PC-3 (cell line): ENCODE data around the gene ZNF23. TPM values are rescaled to one million over a fixed set of nuclear protein-coding genes. Genes with fewer than 3 reads are reported as not detected.

ENCODE experiments used
- ATAC-seq: fragments of 200-7000 bp; cut with Tn5 transposase; 2 replicates; pipeline ENCODE4 v1.9.1; 2020; ENCODE audit warnings: mild to moderate bottlenecking, moderate library complexity
- BruUV-seq: library from RNA; stranded (reverse); fragments of 400-500 nt; replicated peaks from 2 replicates; lab custom pipeline; 2021; lab: Mats Ljungman, UMichigan
- CTCF ChIA-PET: fragments of 300-600 bp; sonication (Branson Sonifier 250); formaldehyde crosslinking; loops from one replicate; lab custom pipeline; 2022; ENCODE audit warnings: antibody characterized with exemption; lab: Charles Lee
- POLR2A ChIA-PET: fragments of 300-600 bp; sonication (Branson Sonifier 250); formaldehyde crosslinking; loops from one replicate; lab custom pipeline; 2022; ENCODE audit warnings: antibody characterized with exemption; ENCODE audit not compliant: unreplicated experiment; lab: Charles Lee
- DNase-seq: peaks from one replicate; pipeline ENCODE4 v3.0.0-alpha.2; 2015
- H2AFZ ChIP-seq: fragments of 300-600 bp; sonication (generic); 2 replicates; pipeline ENCODE4 v1.6.0; 2016; ENCODE audit warnings: antibody characterized with exemption, low read length
- H3F3A ChIP-seq: fragments of 300-600 bp; sonication (generic); one replicate; pipeline ENCODE4 v1.6.0; 2017; ENCODE audit warnings: antibody characterized with exemption, low read length, control low read depth, mild to moderate bottlenecking; ENCODE audit not compliant: unreplicated experiment
- H3K27ac ChIP-seq: fragments of 300-600 bp; sonication (generic); 2 replicates; pipeline ENCODE4 v1.5.1; 2016; ENCODE audit warnings: mild to moderate bottlenecking, low read length
- H3K27me3 ChIP-seq: fragments of 300-600 bp; sonication (generic); 2 replicates; pipeline ENCODE4 v1.6.1; 2016; ENCODE audit warnings: low read length, mixed read lengths
- H3K36me3 ChIP-seq: fragments of 300-600 bp; sonication (generic); 2 replicates; pipeline ENCODE4 v1.6.1; 2016; ENCODE audit warnings: low read depth, mixed run types, low read length, mixed read lengths
- H3K4me1 ChIP-seq: fragments of 300-600 bp; sonication (generic); 2 replicates; pipeline ENCODE4 v1.5.1; 2016; ENCODE audit warnings: low read length; ENCODE audit not compliant: insufficient read depth
- H3K4me2 ChIP-seq: fragments of 300-600 bp; sonication (generic); 2 replicates; pipeline ENCODE4 v1.6.0; 2016; ENCODE audit warnings: low read length
- H3K4me3 ChIP-seq: fragments of 300-600 bp; sonication (generic); 2 replicates; pipeline ENCODE4 v1.5.1; 2016; ENCODE audit warnings: mild to moderate bottlenecking, low read length, mixed read lengths
- H3K79me2 ChIP-seq: fragments of 300-600 bp; sonication (generic); 2 replicates; pipeline ENCODE4 v1.6.1; 2017; ENCODE audit warnings: low read length, mixed read lengths
- H3K9ac ChIP-seq: fragments of 300-600 bp; sonication (generic); 2 replicates; pipeline ENCODE4 v1.6.0; 2016; ENCODE audit warnings: mild to moderate bottlenecking, low read length
- H3K9me2 ChIP-seq: fragments of 300-600 bp; sonication (generic); replicated peaks from 2 replicates; pipeline ENCODE4 v1.6.1; 2016; ENCODE audit warnings: mixed run types, low read length, mixed read lengths
- H3K9me3 ChIP-seq: fragments of 300-600 bp; sonication (generic); 2 replicates; pipeline ENCODE4 v1.6.1; 2016; ENCODE audit warnings: low read length, mixed read lengths
- H4K20me1 ChIP-seq: fragments of 300-600 bp; sonication (generic); 2 replicates; pipeline ENCODE4 v1.6.1; 2016; ENCODE audit warnings: low read length, mixed read lengths
- EZH2 ChIP-seq: fragments of 300-600 bp; sonication (generic); IDR thresholded peaks from one replicate; pipeline ENCODE4 v1.6.1; 2017; ENCODE audit warnings: antibody characterized with exemption, mild to moderate bottlenecking, low read length; ENCODE audit not compliant: unreplicated experiment
- EZH2phosphoT487 ChIP-seq: fragments of 300-600 bp; sonication (generic); IDR thresholded peaks from 2 replicates; pipeline ENCODE4 v1.6.1; 2018; ENCODE audit warnings: mild to moderate bottlenecking, antibody characterized with exemption, low read length, borderline replicate concordance
- intact Hi-C: fragments of 100-400 bp; cut with micrococcal nuclease; formaldehyde crosslinking; loops from 2 replicates; pipeline ENCODE4 v1.9.0; 2023
- total RNA-seq: library from RNA; depleted of rRNA; stranded (reverse); fragments of >200 nt; gene quantifications from 2 replicates; pipeline ENCODE4 v1.2.3, GENCODE V29; 2014
- TF ChIP-seq, protein P1 (sequence below): fragments of 300-600 bp; sonication (generic); conservative IDR thresholded peaks from 2 replicates; pipeline ENCODE4 v1.5.1; 2017; ENCODE audit warnings: antibody characterized with exemption, low read depth, mild to moderate bottlenecking, low read length

Gene ZNF23
- total RNA-seq, 1 experiment from 2014 or later = 7.5 TPM

DNA sequence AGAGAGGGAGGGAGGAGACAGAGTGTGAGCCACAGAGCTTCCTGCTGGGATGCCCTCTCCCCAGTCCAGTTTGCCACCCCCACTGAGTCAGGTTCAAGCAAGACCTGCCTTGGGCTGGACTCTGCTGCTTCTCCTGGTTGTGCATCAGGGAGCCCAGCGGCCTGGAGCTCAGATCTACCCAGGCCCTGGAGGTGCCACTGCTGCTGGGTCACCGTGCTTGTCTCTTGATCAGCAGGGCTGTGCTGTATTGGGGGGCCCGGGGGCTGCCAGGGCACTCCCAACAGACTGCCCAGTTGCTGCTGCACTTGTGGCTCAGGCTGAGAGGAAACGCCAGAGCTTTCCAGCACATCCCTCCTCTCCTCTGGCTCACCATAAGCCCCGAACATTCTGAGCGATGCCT lies 29.1 kb downstream of the ZNF23 start:
- no TSS peak for BruUV-seq
- ATAC-seq = no peak
- Histone ChIP-seq H3K27ac (no peak overlapping the region), H3K9ac (no peak overlapping the region), H4K20me1 (no peaks in the 10 kb centered on the region), H3K4me3 (no peak overlapping the region), H3K27me3 (peaks cover 14% of the 10 kb centered on the region), H3K9me2 (no peaks in the 10 kb centered on the region), H3K4me2 (no peak overlapping the region), H3K4me1 (no peaks in the 10 kb centered on the region), H3F3A (no peaks in the 10 kb centered on the region), H3K79me2 (no peaks in the 10 kb centered on the region), H3K36me3 (no peaks in the 10 kb centered on the region), H2AFZ (no peak overlapping the region), H3K9me3 (no peaks in the 10 kb centered on the region)
- TF ChIP-seq EZH2 (no peak), EZH2phosphoT487 (no peak)
- TF ChIP-seq, protein P1, sequence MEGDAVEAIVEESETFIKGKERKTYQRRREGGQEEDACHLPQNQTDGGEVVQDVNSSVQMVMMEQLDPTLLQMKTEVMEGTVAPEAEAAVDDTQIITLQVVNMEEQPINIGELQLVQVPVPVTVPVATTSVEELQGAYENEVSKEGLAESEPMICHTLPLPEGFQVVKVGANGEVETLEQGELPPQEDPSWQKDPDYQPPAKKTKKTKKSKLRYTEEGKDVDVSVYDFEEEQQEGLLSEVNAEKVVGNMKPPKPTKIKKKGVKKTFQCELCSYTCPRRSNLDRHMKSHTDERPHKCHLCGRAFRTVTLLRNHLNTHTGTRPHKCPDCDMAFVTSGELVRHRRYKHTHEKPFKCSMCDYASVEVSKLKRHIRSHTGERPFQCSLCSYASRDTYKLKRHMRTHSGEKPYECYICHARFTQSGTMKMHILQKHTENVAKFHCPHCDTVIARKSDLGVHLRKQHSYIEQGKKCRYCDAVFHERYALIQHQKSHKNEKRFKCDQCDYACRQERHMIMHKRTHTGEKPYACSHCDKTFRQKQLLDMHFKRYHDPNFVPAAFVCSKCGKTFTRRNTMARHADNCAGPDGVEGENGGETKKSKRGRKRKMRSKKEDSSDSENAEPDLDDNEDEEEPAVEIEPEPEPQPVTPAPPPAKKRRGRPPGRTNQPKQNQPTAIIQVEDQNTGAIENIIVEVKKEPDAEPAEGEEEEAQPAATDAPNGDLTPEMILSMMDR = no peak
- intact Hi-C loops = no loop called here
- ChIA-PET POLR2A (no interaction called here), CTCF (no interaction called here)
- no peak for DNase-seq

DNA sequence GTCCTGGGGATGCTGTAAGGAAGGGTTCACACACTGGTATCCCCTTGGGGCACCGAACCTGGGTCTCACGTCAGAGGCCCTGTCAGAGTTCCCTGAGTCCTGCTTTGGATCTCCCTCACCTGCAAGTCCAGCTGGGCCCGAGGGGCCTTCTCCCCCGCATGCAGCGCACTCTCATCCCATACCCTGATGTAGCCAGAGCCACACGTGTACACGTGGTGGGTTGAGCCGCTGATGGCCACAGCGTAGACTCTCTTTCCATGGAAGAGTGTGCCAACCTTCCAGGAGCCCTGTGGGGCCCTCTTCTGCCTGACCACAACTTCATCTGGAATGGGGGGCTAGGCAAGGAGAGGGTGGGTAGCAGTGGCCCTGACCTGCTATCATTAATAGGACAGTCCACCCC lies 30.1 kb downstream of the ZNF23 start:
- Histone ChIP-seq H3K4me1 (no peaks in the 10 kb centered on the region), H3K9me3 (no peaks in the 10 kb centered on the region), H3K9ac (no peak overlapping the region), H2AFZ (no peak overlapping the region), H4K20me1 (no peaks in the 10 kb centered on the region), H3K9me2 (no peaks in the 10 kb centered on the region), H3F3A (no peaks in the 10 kb centered on the region), H3K4me3 (no peak overlapping the region), H3K79me2 (no peaks in the 10 kb centered on the region), H3K36me3 (no peaks in the 10 kb centered on the region), H3K27me3 (peaks cover 7% of the 10 kb centered on the region), H3K27ac (no peak overlapping the region), H3K4me2 (no peak overlapping the region)
- CTCF ChIA-PET = no interaction called here
- POLR2A ChIA-PET = no interaction called here
- TF ChIP-seq EZH2 = no peak
- TF ChIP-seq, protein P1 = no peak
- TF ChIP-seq EZH2phosphoT487 = no peak
- BruUV-seq = no TSS peak
- no peak for ATAC-seq
- intact Hi-C loops = no loop called here
- no peak for DNase-seq

DNA sequence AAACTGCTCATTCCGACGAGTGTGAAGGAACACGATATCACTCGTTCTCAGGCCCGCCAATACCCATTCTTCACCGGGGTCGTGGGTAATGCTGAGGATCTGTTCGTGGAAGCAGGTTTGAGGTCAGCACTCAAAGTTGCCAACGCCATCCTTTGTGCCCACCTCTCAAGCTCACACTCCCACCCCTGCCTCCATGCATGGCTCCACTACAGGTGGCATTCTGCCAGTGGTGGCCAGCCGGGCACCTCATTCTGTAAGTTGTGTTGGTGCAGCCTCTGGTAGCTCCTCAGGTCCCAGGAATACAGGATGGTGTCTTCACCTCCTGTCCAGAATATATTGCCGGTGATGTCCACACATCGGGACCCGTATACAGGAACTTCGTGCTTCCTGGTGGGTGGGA lies 30.9 kb downstream of the ZNF23 start:
- intact Hi-C loops = no loop called here
- H4K20me1 ChIP-seq = no peaks in the 10 kb centered on the region
- POLR2A ChIA-PET = no interaction called here
- H3F3A ChIP-seq = no peaks in the 10 kb centered on the region
- H3K27me3 ChIP-seq = peaks cover 7% of the 10 kb centered on the region
- TF ChIP-seq, protein P1 = no peak
- TF ChIP-seq EZH2phosphoT487 (no peak), EZH2 (no peak)
- CTCF ChIA-PET = no interaction called here
- no peaks in the 10 kb centered on the region for H3K9me2 ChIP-seq
- H3K79me2 ChIP-seq = no peaks in the 10 kb centered on the region
- H3K4me3 ChIP-seq = no peak overlapping the region
- H3K4me2 ChIP-seq = no peak overlapping the region
- no peaks in the 10 kb centered on the region for H3K36me3 ChIP-seq
- no peak for DNase-seq
- no peaks in the 10 kb centered on the region for H3K9me3 ChIP-seq
- no peak overlapping the region for H2AFZ ChIP-seq
- no TSS peak for BruUV-seq
- ATAC-seq = no peak
- no peaks in the 10 kb centered on the region for H3K4me1 ChIP-seq
- H3K9ac ChIP-seq = no peak overlapping the region
- no peak overlapping the region for H3K27ac ChIP-seq
